Kidney (tissue), 14 donors: ENCODE results near the gene FMNL2. TPM values are rescaled to one million over a fixed set of nuclear protein-coding genes. Genes with fewer than 3 reads are reported as not detected.
A peak's percentile ranks its signal among the peaks of the same experiment; 100 is the strongest.

ENCODE experiments used
- DNase-seq, 5 donors: peaks; one replicate each; pipeline ENCODE4 v3.0.0-alpha.2; 2013 to 2020
- FAIRE-seq: peaks from 2 replicates; lab custom pipeline; 2012; peaks lifted over from hg19 to GRCh38; lab: Jason Lieb, UNC
- H3K27ac ChIP-seq, 2 donors: one replicate each; pipeline ENCODE4 v1.7.0; 2013; ENCODE audit warnings: low read depth in 2 of 2, low read length in 2 of 2, inconsistent platforms in 1 of 2
- H3K27me3 ChIP-seq: one replicate; pipeline ENCODE4 v1.7.1; 2013; ENCODE audit warnings: low read length, inconsistent platforms; ENCODE audit not compliant: control insufficient read depth, insufficient read depth
- H3K36me3 ChIP-seq, 3 donors: one replicate each; pipeline versions ENCODE4 v1.7.0 to v1.7.1; 2013; ENCODE audit warnings: low read length in 3 of 3, control low read depth in 1 of 3, inconsistent platforms in 1 of 3; ENCODE audit not compliant: insufficient read depth in 3 of 3, control insufficient read depth in 2 of 3
- H3K4me1 ChIP-seq, 3 donors: one replicate each; pipeline versions ENCODE4 v1.7.0 to v1.7.1; 2013; ENCODE audit warnings: low read length in 3 of 3, inconsistent platforms in 1 of 3, low read depth in 1 of 3; ENCODE audit not compliant: control insufficient read depth in 2 of 3, insufficient read depth in 2 of 3
- H3K4me3 ChIP-seq, 3 donors: one replicate each; pipeline versions ENCODE4 v1.7.0 to v1.8.1; 2013; ENCODE audit warnings: low read length in 3 of 3, control low read depth in 1 of 3, inconsistent platforms in 1 of 3
- H3K9ac ChIP-seq, 3 donors: one replicate each; pipeline versions ENCODE4 v1.7.0 to v1.7.1; 2013; ENCODE audit warnings: low read length in 3 of 3, control low read depth in 1 of 3, inconsistent platforms in 1 of 3
- H3K9me3 ChIP-seq, 3 donors: one replicate each; pipeline versions ENCODE4 v1.7.0 to v1.7.1; 2013; ENCODE audit warnings: low read length in 3 of 3, control low read depth in 1 of 3, inconsistent platforms in 1 of 3; ENCODE audit not compliant: control insufficient read depth in 2 of 3, insufficient read depth in 1 of 3
- CTCF ChIP-seq: IDR thresholded peaks from 3 replicates; pipeline ENCODE4 v1.5.1; 2012; ENCODE audit warnings: mild to moderate bottlenecking, moderate library complexity, borderline replicate concordance; ENCODE audit not compliant: insufficient read depth; ENCODE audit errors: extremely low read depth
- intact Hi-C: fragments of 100-400 bp; cut with DNase I; formaldehyde crosslinking; loops from one replicate; pipeline ENCODE4 v1.11.1; 2022
- polyA plus RNA-seq: library from polyadenylated mRNA; stranded (reverse); fragments of 350-450 nt; fragmentation: Illumina TruSeq; extraction: RNeasy Lipid Tissue Mini Kit (QIAGEN cat#74804); gene quantifications from one replicate; pipeline ENCODE4 v1.2.3, GENCODE V29; 2014; ENCODE audit warnings: low read depth, low replicate concordance; ENCODE audit not compliant: insufficient read depth
- total RNA-seq: library from RNA; stranded (reverse); fragmentation: NEBNext Ultra II Directional; extraction: Animal tissue kit (Norgen Biotek cat#: 25700); gene quantifications from one replicate; pipeline ENCODE4 v1.2.1, GENCODE V29; 2021
- donor health status: control.
- donor health status: control.
- donor health status: control.
- donor health status: control.
- donor health status: control.
- donor health status: DM: yes; HTN: yes; CAD: no.
- donor health status: Normal renal cell carcinoma (clear cell type).

Gene FMNL2
- total and polyA plus RNA-seq, 2 donors from 2014 or later, result 10.7 to 39.1 TPM

- Histone ChIP-seq H3K27me3 (no peaks in the 10 kb centered on the region), H3K4me1 (peaks cover 9 to 19% (median 16%) of the 10 kb centered on the region in 3 donors), H3K9me3 (no peaks in the 10 kb centered on the region), H3K36me3 (no peaks in the 10 kb centered on the region), H3K4me3 (peak overlapping the region in 2 of 3 donors; percentile 1 to 17), H3K9ac (no peak overlapping the region), H3K27ac (peak overlapping the region in 1 of 2 donors; percentile 4)
- no peak for TF ChIP-seq CTCF
- DNase-seq (no peak), FAIRE-seq (no peak)
- intact Hi-C loops, result no loop called here
These were observed 130.0 kb downstream of the FMNL2 start for GRCh38 chr2:152464851-152465470.

- H3K9me3 ChIP-seq, result no peaks in the 10 kb centered on the region
- DNase-seq (no peak), FAIRE-seq (no peak)
- no peaks in the 10 kb centered on the region for H3K36me3 ChIP-seq
- no peak overlapping the region for H3K4me3 ChIP-seq
- H3K9ac ChIP-seq, result no peak overlapping the region
- TF ChIP-seq CTCF, result no peak
- H3K27me3 ChIP-seq, result no peaks in the 10 kb centered on the region
- H3K27ac ChIP-seq, result peak overlapping the region in 1 of 2 donors; percentile 63
- H3K4me1 ChIP-seq, result peaks cover 9 to 19% (median 16%) of the 10 kb centered on the region in 3 donors
- intact Hi-C loops, result no loop called here
These were observed 130.6 kb downstream of the FMNL2 start for GRCh38 chr2:152465541-152465940.

GRCh38 chr2:152466041-152466440, 131.1 kb downstream of the FMNL2 start:
- H3K9me3 ChIP-seq, result no peaks in the 10 kb centered on the region
- intact Hi-C loops, result no loop called here
- DNase-seq (no peak), FAIRE-seq (no peak)
- TF ChIP-seq CTCF, result no peak
- peak overlapping the region in 1 of 2 donors; percentile 63 for H3K27ac ChIP-seq
- no peaks in the 10 kb centered on the region for H3K36me3 ChIP-seq
- peaks cover 9 to 19% (median 16%) of the 10 kb centered on the region in 3 donors for H3K4me1 ChIP-seq
- H3K4me3 ChIP-seq, result no peak overlapping the region
- no peak overlapping the region for H3K9ac ChIP-seq
- H3K27me3 ChIP-seq, result no peaks in the 10 kb centered on the region
